ENCODE measurements around the gene NUDT14. TPM values are rescaled to one million over a fixed set of nuclear protein-coding genes. Genes with fewer than 3 reads are reported as not detected.

Gene NUDT14
- total RNA-seq, 4 donors from 2014 or later = 9.7 to 17.6 (median 15.4) TPM

DNA sequence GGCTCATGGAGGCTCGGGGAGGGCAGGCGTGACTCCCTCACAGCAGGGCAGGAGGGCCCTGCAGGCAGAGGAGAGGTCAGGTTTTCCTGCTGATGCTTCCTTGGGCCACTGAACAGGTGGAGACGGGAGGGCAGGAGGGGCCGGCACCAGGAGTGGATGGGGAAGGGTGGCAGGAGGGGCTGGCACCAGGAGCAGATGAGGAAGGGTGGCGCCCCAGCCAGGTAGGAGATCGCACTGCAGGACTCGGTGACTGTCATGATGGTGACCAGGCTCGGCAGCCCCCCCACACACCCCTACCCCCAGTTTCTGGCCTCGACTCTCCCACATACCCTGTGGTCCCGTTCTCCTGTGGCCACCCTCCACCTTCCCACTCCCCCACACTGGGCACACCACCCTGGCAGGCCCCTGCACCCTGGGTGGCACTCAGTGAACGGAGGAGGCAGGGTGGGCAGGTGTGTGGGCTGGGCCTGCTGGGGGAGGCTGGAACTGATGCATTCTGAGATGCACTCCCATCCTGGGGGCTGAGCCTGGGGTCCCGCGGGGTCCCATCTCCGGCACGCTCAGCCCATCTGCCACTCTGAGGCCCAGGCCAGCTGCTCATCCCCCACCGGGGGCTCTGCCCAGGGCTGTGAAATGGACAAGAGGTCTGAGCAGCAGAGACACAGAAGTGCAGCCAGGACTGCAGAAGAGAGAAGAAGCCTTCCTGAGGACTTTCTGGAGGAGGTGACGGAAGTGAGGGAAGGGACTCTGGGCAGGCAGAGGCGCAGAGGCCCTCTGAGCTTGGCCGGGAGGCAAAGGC lies 2.8 kb downstream of the NUDT14 start:
- WGBS, 2 donors = 90 to 93% methylated on average over 8 to 13 of the region's 19 CpGs
- no peak for TF ChIP-seq POLR2A (IDR thresholded peaks at IDR 0.05)
- TF ChIP-seq, protein P1, sequence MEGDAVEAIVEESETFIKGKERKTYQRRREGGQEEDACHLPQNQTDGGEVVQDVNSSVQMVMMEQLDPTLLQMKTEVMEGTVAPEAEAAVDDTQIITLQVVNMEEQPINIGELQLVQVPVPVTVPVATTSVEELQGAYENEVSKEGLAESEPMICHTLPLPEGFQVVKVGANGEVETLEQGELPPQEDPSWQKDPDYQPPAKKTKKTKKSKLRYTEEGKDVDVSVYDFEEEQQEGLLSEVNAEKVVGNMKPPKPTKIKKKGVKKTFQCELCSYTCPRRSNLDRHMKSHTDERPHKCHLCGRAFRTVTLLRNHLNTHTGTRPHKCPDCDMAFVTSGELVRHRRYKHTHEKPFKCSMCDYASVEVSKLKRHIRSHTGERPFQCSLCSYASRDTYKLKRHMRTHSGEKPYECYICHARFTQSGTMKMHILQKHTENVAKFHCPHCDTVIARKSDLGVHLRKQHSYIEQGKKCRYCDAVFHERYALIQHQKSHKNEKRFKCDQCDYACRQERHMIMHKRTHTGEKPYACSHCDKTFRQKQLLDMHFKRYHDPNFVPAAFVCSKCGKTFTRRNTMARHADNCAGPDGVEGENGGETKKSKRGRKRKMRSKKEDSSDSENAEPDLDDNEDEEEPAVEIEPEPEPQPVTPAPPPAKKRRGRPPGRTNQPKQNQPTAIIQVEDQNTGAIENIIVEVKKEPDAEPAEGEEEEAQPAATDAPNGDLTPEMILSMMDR (IDR thresholded peaks at IDR 0.05) = no peak
- intact Hi-C loops (cut with DNase I) = no loop called here
- H3K27ac ChIP-seq = no peak overlapping the region
- peaks cover 0 to 54% (median 0%) of the 10 kb centered on the region in 4 donors for H3K27me3 ChIP-seq
- H3K4me1 ChIP-seq = peaks cover 38 to 74% (median 49%) of the 10 kb centered on the region in 3 donors
- no peaks in the 10 kb centered on the region for H3K9me3 ChIP-seq
- no peak for DNase-seq
- no peaks in the 10 kb centered on the region for H3K36me3 ChIP-seq
- no peak overlapping the region for H3K4me3 ChIP-seq

DNA sequence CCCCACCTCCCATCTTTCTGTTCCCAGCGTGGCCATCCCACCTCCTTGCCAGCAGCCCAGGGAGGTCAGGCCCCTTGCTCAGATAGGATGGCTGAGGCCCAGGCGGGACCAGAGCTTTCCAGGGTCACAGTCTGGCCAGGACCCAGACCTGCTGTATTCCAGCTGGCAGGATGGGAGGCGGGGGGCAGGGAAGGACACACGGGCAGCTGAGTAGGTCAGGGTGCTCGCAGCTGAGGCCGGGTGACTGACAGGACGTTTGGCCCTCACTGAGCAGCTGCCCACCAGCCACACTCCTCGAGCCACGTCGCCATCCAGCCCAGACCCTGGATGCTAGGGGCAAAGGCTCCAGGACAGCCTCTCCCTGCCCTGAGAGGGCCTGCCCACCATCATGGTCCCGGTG lies 4.0 kb downstream of the NUDT14 start:
- Histone ChIP-seq H3K36me3 (no peaks in the 10 kb centered on the region), H3K9me3 (no peaks in the 10 kb centered on the region), H3K27me3 (peaks cover 0 to 54% (median 0%) of the 10 kb centered on the region in 4 donors), H3K4me1 (peaks cover 34 to 63% (median 41%) of the 10 kb centered on the region in 3 donors), H3K27ac (no peak overlapping the region), H3K4me3 (no peak overlapping the region)
- TF ChIP-seq, protein P1 (IDR thresholded peaks at IDR 0.05) = no peak
- TF ChIP-seq POLR2A (IDR thresholded peaks at IDR 0.05) = no peak
- intact Hi-C loops (cut with DNase I) = no loop called here
- DNase-seq = no peak
- 81% methylated on average over 6 of the region's 11 CpGs; no CpG with 5 or more reads in 1 of the 2 donors for WGBS, 2 donors

DNA sequence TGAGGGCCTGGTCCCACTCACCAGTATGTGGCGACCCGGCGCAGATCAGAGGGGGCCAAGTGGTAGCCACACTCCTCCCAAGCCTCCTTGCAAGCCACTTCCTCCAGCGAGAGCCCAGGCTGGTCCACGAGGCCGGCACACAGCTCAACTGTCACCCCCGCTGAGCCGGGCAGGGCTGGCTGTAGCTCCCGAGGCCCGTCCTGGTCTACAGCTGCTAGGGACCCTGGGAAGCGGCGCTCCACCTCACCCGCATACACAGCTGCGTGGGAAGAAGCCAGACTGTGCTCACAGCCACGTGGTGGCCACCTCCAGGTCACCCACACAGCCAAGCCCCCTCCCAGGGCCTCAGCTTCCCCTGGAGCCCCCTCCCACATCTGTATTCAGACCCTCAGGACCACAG lies 4.6 kb downstream of the NUDT14 start:
- no peak for TF ChIP-seq POLR2A (IDR thresholded peaks at IDR 0.05)
- TF ChIP-seq, protein P1 (IDR thresholded peaks at IDR 0.05) = no peak
- no peak overlapping the region for H3K27ac ChIP-seq
- no peak for DNase-seq
- intact Hi-C loops (cut with DNase I) = no loop called here
- 76% methylated on average over 5 of the region's 15 CpGs; no CpG with 5 or more reads in 1 of the 2 donors for WGBS, 2 donors
- no peak overlapping the region for H3K4me3 ChIP-seq
- H3K27me3 ChIP-seq = peaks cover 0 to 54% (median 0%) of the 10 kb centered on the region in 4 donors
- peaks cover 29 to 59% (median 36%) of the 10 kb centered on the region in 3 donors for H3K4me1 ChIP-seq
- no peaks in the 10 kb centered on the region for H3K9me3 ChIP-seq
- no peaks in the 10 kb centered on the region for H3K36me3 ChIP-seq

DNA sequence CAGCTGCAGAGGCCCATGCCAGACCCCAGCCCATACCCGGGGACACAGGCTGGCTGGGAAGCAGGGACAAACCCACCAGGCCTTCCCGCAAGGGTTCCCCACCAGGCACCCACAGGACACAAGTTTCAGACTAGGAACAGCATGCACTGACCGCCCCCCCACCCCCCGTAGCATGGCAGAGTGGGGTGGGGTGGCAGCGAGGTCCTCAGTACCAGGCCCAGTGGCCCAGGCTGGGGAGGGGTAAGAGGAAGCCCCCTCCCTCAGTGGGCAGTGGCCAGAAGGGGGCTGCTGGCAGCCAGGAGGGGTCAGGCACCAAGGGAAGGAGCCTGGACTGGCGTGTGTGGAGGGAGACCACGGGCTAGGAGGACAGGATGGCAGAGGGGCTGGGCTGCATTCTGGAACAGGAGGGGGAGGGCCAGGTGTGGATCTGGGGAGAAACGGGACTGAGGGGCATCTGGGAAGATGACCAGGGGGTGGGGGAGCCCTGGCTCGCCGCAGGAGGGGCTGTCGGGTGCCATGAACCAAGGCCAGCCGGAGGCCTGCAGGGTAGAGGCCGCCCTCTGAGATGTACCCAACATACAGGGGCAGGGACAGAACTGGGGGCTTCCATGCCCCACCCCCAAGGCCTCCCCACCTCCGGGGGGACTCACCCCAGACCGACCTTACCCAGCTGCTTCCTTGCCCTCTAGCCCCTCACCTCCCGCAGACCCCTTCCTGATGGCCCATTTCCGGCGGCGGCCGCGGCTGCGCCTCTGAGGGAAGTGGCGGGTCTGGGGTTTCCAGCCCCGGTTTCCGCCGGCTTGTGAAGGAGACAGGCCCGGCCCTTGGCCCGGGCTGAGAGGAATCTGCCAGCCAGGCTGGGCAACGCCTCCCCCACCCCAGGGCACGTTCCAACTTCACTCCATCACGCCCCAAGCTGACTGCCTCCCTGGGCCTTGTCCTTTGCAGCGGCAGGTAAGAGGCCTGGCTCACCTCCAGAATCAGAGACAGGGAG lies 6.9 kb downstream of the NUDT14 start:
- TF ChIP-seq, protein P1 (IDR thresholded peaks at IDR 0.05) = no peak
- no peak for TF ChIP-seq POLR2A (IDR thresholded peaks at IDR 0.05)
- 31 to 72% methylated on average over 7 to 11 of the region's 32 CpGs for WGBS, 2 donors
- H3K27me3 ChIP-seq = peaks cover 0 to 76% (median 0%) of the 10 kb centered on the region in 4 donors
- intact Hi-C loops (cut with DNase I) = no loop called here
- H3K4me3 ChIP-seq = peak overlapping the region in 1 of 4 donors; percentile 4
- DNase-seq = no peak
- peaks cover 29 to 62% (median 45%) of the 10 kb centered on the region in 3 donors for H3K4me1 ChIP-seq
- no peaks in the 10 kb centered on the region for H3K9me3 ChIP-seq
- H3K27ac ChIP-seq = peak overlapping the region in 3 of 4 donors; percentile 11 to 44 (median 42)
- H3K36me3 ChIP-seq = no peaks in the 10 kb centered on the region

Data from esophagus squamous epithelium (tissue), 5 donors.